CD14-positive monocyte (primary cell): ENCODE data around the gene IL18RAP. TPM values are rescaled to one million over a fixed set of nuclear protein-coding genes. Genes with fewer than 3 reads are reported as not detected.

Source experiments
- DNase-seq, 3 donors: peaks; one replicate each; pipeline ENCODE4 v3.0.0-alpha.2; 2011 to 2022
- H2AFZ ChIP-seq: 2 replicates; pipeline ENCODE4 v1.6.0; 2012; ENCODE audit warnings: mild to moderate bottlenecking, low read depth, low read length, inconsistent platforms; ENCODE audit not compliant: insufficient read depth, poor library complexity, severe bottlenecking
- H3K27ac ChIP-seq, 2 donors: 1 replicate in 1 of 2; 2 replicates in 1 of 2; pipeline ENCODE4 v1.5.1; 2012 to 2013; ENCODE audit warnings: low read length in 2 of 2, control low read depth in 1 of 2, inconsistent platforms in 1 of 2, low read depth in 1 of 2, mild to moderate bottlenecking in 1 of 2
- H3K27me3 ChIP-seq, 2 donors: one replicate each; pipeline versions ENCODE4 v1.6.0 to v1.6.1; 2011 to 2013; ENCODE audit warnings: low read length in 2 of 2; ENCODE audit not compliant: control insufficient read depth in 2 of 2, insufficient read depth in 2 of 2
- H3K36me3 ChIP-seq, 2 donors: replicated peaks in 1 of 2; 1 replicate in 1 of 2; 2 replicates in 1 of 2; pipeline versions ENCODE4 v1.5.1 to v1.6.1; 2012 to 2013; ENCODE audit warnings: low read length in 2 of 2, control low read depth in 1 of 2, inconsistent platforms in 1 of 2, mild to moderate bottlenecking in 1 of 2; ENCODE audit not compliant: insufficient read depth in 2 of 2, control insufficient read depth in 1 of 2
- H3K4me1 ChIP-seq, 2 donors: 1 replicate in 1 of 2; 2 replicates in 1 of 2; pipeline versions ENCODE4 v1.5.1 to v1.6.1; 2012 to 2013; ENCODE audit warnings: low read length in 2 of 2, control low read depth in 1 of 2, inconsistent platforms in 1 of 2, mild to moderate bottlenecking in 1 of 2, moderate library complexity in 1 of 2; ENCODE audit not compliant: insufficient read depth in 2 of 2, control insufficient read depth in 1 of 2
- H3K4me2 ChIP-seq: replicated peaks from 2 replicates; pipeline ENCODE3; 2012; ENCODE audit warnings: low read length, moderate library complexity, mild to moderate bottlenecking; ENCODE audit not compliant: poor library complexity, severe bottlenecking; ENCODE audit errors: extremely low read depth
- H3K4me3 ChIP-seq, 3 experiments: fragments of 200-600 bp in 1 of 3; sonication (generic) in 1 of 3; replicated peaks in 1 of 3; 1 replicate in 2 of 3; 2 replicates in 1 of 3; pipeline ENCODE4 v1.5.1; 2011 to 2013; ENCODE audit warnings: low read length in 3 of 3, mild to moderate bottlenecking in 3 of 3, control low read depth in 2 of 3, low read depth in 2 of 3, inconsistent platforms in 1 of 3, moderate library complexity in 1 of 3
- H3K79me2 ChIP-seq: 2 replicates; pipeline ENCODE4 v1.6.0; 2012; ENCODE audit warnings: mild to moderate bottlenecking, control low read depth, inconsistent platforms, low read length, moderate library complexity; ENCODE audit not compliant: insufficient read depth
- H3K9ac ChIP-seq: 2 replicates; pipeline ENCODE4 v1.6.0; 2017; ENCODE audit warnings: low read length, mild to moderate bottlenecking; ENCODE audit not compliant: insufficient read depth, poor library complexity, severe bottlenecking
- H3K9me3 ChIP-seq, 2 donors: replicated peaks in 1 of 2; 1 replicate in 1 of 2; 2 replicates in 1 of 2; pipeline versions ENCODE4 v1.5.1 to v1.6.1; 2012 to 2013; ENCODE audit warnings: low read length in 2 of 2, control low read depth in 1 of 2; ENCODE audit not compliant: control insufficient read depth in 1 of 2, insufficient read depth in 1 of 2
- H4K20me1 ChIP-seq: 2 replicates; pipeline ENCODE4 v1.6.0; 2012; ENCODE audit warnings: mild to moderate bottlenecking, low read length, control low read depth, moderate library complexity; ENCODE audit not compliant: insufficient read depth
- H3K27ac Mint-ChIP-seq, 7 donors: one replicate each; pipeline ENCODE4 v1.8.0; 2020; ENCODE audit warnings: mild to moderate bottlenecking in 7 of 7, mixed read lengths in 7 of 7, moderate library complexity in 6 of 7, inconsistent platforms in 2 of 7
- H3K27me3 Mint-ChIP-seq, 3 donors: one replicate each; pipeline ENCODE4 v1.8.0; 2021 to 2022; ENCODE audit warnings: low read depth in 3 of 3, mild to moderate bottlenecking in 3 of 3, mixed read lengths in 3 of 3, moderate library complexity in 3 of 3, inconsistent platforms in 1 of 3
- H3K36me3 Mint-ChIP-seq, 2 donors: one replicate each; pipeline ENCODE4 v1.8.0; 2020; ENCODE audit warnings: mixed read lengths in 2 of 2, inconsistent platforms in 1 of 2, mild to moderate bottlenecking in 1 of 2
- H3K4me1 Mint-ChIP-seq: one replicate; pipeline ENCODE4 v1.8.0; 2020; ENCODE audit warnings: mild to moderate bottlenecking, mixed read lengths
- H3K4me3 Mint-ChIP-seq, 2 donors: one replicate each; pipeline ENCODE4 v1.8.0; 2020; ENCODE audit warnings: mild to moderate bottlenecking in 2 of 2, mixed read lengths in 2 of 2, moderate library complexity in 1 of 2
- H3K9me3 Mint-ChIP-seq, 7 donors: one replicate each; pipeline ENCODE4 v1.8.0; 2020 to 2022; ENCODE audit warnings: mixed read lengths in 7 of 7, mild to moderate bottlenecking in 6 of 7, moderate library complexity in 6 of 7, inconsistent platforms in 2 of 7
- WGBS: methylation state at CpG from one replicate; pipeline ENCODE4 v1.1.5; 2013; ENCODE audit warnings: missing lambda C conversion rate; ENCODE audit not compliant: insufficient coverage; 5-methylcytosine and 5-hydroxymethylcytosine counted together
- intact Hi-C, 2 donors: fragments of 100-400 bp; cut with micrococcal nuclease; formaldehyde crosslinking; loops; one replicate each; pipeline versions ENCODE4 v1.15.0 to v1.15.1; 2023
- polyA plus RNA-seq, 3 donors: library from polyadenylated mRNA; depleted of rRNA in 1 of 3; unstranded in 2 of 3; stranded (reverse) in 1 of 3; fragments of 300-500 nt in 2 of 3; fragments of >200 nt in 1 of 3; fragmentation: Illumina TruSeq in 2 of 3; gene quantifications; 1 replicate in 2 of 3; 2 replicates in 1 of 3; pipeline ENCODE4 v1.2.3, GENCODE V29; 2012 to 2021
- TF ChIP-seq, protein P1 (sequence below): fragments of 200-600 bp; IDR thresholded peaks from one replicate; pipeline ENCODE4 v1.8.0; 2022; ENCODE audit warnings: antibody characterized with exemption, mild to moderate bottlenecking

The IL18RAP gene
- polyA plus RNA-seq, 3 donors: 0.24 TPM; not detected in 2

DNA sequence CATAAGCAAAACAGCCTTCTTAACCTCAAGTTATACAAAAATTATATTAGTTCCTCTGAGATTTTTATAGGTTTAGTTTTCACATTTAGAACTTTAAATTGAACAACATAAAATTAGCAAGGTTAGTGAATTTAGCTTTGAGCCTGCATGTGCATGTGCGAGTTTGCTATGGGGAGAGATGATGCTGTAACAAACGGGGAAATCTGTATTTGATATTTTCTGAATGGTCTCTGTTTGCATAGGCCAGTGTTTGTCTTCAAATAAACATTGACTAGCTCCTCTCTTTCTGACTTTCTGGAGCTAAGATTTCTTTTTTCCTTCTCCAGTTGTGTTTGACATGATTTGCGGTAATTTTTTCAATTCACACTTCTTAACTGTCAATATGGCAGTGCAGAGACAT, 30.9 kb upstream of the IL18RAP start:
- H3K4me3 Mint-ChIP-seq: no peak overlapping the region
- H3K4me2 ChIP-seq: no peak overlapping the region
- no peak overlapping the region for H2AFZ ChIP-seq
- H3K36me3 ChIP-seq: no peaks in the 10 kb centered on the region
- no peaks in the 10 kb centered on the region for H3K79me2 ChIP-seq
- no peak for DNase-seq
- no peaks in the 10 kb centered on the region for H3K4me1 ChIP-seq
- H3K27ac ChIP-seq: no peak overlapping the region
- H3K36me3 Mint-ChIP-seq: no peaks in the 10 kb centered on the region
- no peak overlapping the region for H3K9ac ChIP-seq
- H3K27me3 Mint-ChIP-seq: no peaks in the 10 kb centered on the region
- no peaks in the 10 kb centered on the region for H3K9me3 ChIP-seq
- TF ChIP-seq, protein P1, sequence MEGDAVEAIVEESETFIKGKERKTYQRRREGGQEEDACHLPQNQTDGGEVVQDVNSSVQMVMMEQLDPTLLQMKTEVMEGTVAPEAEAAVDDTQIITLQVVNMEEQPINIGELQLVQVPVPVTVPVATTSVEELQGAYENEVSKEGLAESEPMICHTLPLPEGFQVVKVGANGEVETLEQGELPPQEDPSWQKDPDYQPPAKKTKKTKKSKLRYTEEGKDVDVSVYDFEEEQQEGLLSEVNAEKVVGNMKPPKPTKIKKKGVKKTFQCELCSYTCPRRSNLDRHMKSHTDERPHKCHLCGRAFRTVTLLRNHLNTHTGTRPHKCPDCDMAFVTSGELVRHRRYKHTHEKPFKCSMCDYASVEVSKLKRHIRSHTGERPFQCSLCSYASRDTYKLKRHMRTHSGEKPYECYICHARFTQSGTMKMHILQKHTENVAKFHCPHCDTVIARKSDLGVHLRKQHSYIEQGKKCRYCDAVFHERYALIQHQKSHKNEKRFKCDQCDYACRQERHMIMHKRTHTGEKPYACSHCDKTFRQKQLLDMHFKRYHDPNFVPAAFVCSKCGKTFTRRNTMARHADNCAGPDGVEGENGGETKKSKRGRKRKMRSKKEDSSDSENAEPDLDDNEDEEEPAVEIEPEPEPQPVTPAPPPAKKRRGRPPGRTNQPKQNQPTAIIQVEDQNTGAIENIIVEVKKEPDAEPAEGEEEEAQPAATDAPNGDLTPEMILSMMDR: no peak
- no peaks in the 10 kb centered on the region for H3K4me1 Mint-ChIP-seq
- no peaks in the 10 kb centered on the region for H3K27me3 ChIP-seq
- WGBS: no CpG with 5 or more reads among the region's 3 CpGs
- H4K20me1 ChIP-seq: no peaks in the 10 kb centered on the region
- intact Hi-C loops: no loop called here
- no peak overlapping the region for H3K4me3 ChIP-seq
- H3K9me3 Mint-ChIP-seq: peaks cover 0 to 2% (median 0%) of the 10 kb centered on the region in 7 donors
- H3K27ac Mint-ChIP-seq: no peak overlapping the region

DNA sequence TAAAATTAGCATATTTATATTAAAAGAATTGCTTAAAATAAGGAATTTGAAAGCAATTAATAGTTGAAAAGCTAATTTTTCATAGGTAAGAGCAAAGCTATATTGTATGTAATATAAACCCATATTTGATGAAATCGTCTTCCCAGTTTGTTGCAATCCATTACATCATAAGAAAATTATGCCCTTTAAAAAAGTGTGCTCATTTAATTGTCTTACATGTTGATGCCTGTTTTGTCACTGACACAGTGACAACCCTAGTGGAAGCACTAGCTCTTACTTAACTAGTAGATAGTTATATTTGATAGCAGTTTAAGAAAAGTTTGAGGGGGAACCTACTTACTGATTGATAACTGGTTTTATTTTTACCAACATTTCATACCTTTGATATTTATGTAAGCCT, 30.0 kb upstream of the IL18RAP start:
- TF ChIP-seq, protein P1: no peak
- Mint-ChIP-seq H3K4me1 (no peaks in the 10 kb centered on the region), H3K9me3 (peaks cover 0 to 2% (median 0%) of the 10 kb centered on the region in 7 donors), H3K4me3 (no peak overlapping the region), H3K36me3 (no peaks in the 10 kb centered on the region), H3K27me3 (no peaks in the 10 kb centered on the region), H3K27ac (no peak overlapping the region)
- no peaks in the 10 kb centered on the region for H3K36me3 ChIP-seq
- H3K9me3 ChIP-seq: no peaks in the 10 kb centered on the region
- no peaks in the 10 kb centered on the region for H3K79me2 ChIP-seq
- H3K4me3 ChIP-seq: no peak overlapping the region
- no CpG with 5 or more reads among the region's 1 CpG for WGBS
- no peak for DNase-seq
- no peak overlapping the region for H3K4me2 ChIP-seq
- no peaks in the 10 kb centered on the region for H3K27me3 ChIP-seq
- H4K20me1 ChIP-seq: no peaks in the 10 kb centered on the region
- H3K4me1 ChIP-seq: no peaks in the 10 kb centered on the region
- H3K27ac ChIP-seq: no peak overlapping the region
- intact Hi-C loops: no loop called here
- H3K9ac ChIP-seq: no peak overlapping the region
- H2AFZ ChIP-seq: no peak overlapping the region
